Right renal cortex interstitium (tissue), 3 donors: ENCODE data around the gene FHDC1. TPM values are rescaled to one million over a fixed set of nuclear protein-coding genes. Genes with fewer than 3 reads are reported as not detected.

Source experiments
- DNase-seq, 3 donors: peaks; one replicate each; pipeline ENCODE4 v3.0.0-alpha.2; 2013; ENCODE audit warnings: low read depth in 3 of 3, low spot score in 2 of 3
- polyA plus RNA-seq, 3 donors: library from polyadenylated mRNA; unstranded; fragments of 120-200 nt; gene quantifications; one replicate each; pipeline ENCODE4 v1.2.1, GENCODE V29; 2013; ENCODE audit not compliant: insufficient read length in 3 of 3

The FHDC1 gene
- polyA plus RNA-seq, 3 donors = 3.6 to 4.0 (median 4.0) TPM

DNA sequence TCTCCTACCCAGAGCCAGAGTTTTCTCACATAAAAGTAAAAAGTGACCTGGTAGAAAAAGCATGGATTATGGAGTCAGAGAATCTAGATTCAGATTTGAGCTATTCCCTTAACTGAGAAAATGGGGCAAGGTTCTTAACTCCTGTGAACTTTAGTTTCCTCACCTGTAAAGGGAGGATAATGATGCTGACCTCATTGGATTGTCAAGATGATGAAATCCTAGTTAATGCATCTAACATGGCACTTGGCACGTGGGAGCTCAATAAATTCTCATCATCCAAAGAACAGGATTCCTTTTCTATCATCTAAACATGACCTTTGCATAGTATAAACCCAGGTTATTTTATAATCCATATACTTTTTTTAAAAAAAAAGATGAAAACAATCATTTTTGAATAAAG lies 18.6 kb downstream of the FHDC1 start:
- no peak for DNase-seq

DNA sequence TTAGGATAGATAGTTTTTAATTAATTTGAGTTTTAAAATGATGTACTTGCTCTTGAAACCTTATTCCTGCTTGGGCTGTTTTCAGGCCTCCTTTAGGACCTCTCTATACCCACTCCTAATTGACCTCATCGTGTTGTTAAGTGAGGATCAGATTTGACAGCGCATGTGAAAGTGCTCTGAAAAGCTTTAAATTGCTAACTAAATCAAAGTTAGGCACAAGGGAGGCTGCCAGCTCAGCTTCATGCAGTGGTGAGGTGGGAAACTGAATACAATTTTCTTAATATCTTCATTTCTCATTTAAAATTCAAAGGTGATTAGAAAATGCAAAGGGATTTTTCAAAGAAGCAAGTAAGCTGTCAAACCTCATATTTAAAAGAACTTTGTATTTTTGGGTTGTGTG lies 20.0 kb downstream of the FHDC1 start:
- DNase-seq = no peak

DNA sequence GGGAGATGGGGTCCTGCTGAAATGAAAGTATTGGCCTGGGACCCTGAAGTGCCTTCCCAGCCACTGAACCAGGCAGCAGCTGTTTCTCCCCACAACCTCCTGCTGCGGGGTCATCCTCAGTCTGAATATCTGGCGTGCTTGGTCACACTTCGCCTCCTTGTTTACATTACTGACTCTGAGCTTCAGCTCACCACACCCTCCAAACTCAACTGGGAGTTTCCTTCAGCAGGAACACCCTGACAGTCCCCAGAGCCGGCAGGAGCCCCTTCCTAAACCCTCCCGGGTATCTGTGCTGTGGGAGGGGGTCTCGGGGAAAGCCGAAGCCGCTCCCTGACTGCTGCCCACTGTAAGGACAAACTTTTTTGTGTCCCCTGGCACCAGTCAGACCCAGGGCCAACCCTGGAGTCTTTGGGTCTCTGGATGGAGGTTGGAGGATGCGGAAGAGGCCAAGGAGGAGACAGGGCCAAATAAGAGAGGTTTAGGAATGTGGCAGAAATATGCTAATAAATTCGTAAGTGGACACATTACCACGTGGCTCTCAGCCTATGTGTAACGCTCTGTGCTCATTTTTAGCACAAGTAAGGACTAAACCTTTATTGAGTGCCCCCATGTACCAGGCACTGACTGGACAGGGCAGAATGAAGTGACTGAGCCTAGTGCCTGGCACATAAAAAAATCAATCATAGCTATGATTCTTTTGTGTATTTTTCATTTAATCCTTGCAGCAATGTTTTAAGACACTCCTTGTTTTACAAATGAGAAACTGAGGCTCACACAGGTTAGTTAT lies 20.7 kb downstream of the FHDC1 start:
- no peak for DNase-seq

DNA sequence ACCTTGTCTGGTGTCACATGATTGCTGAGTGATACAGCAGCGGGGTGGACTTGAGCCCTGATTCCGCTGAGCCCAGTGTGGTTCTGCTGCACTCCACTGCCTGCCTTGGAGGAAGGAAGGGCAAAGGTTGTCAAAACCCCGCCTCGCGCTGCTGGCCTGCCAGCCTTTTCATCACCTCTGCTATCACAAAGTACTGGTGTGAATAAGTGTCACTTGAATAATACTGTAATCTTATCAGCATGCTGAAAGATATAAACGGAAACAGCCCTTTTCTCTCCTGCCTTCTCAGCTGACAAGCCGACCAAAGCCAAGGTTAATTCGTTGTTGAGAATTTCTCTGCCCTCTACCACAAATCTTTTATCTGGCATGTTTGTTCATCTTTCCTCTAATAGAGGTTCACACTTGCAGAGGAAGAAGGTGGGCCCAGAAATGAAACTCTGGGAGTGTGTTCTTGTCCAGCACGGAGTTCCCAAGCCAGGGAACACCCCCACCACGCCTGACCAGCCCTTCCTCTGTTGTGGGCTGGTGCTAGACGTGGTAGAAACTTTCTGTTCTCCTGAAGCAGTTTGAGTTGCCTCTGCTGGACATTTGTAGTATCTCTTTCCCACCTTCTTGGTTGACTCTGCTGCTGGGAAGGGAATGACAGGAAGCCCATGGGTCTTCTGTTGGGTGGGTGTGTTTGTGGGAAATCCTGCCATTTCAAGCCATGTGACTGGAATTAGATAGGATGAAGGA lies 21.5 kb downstream of the FHDC1 start:
- DNase-seq = no peak

DNA sequence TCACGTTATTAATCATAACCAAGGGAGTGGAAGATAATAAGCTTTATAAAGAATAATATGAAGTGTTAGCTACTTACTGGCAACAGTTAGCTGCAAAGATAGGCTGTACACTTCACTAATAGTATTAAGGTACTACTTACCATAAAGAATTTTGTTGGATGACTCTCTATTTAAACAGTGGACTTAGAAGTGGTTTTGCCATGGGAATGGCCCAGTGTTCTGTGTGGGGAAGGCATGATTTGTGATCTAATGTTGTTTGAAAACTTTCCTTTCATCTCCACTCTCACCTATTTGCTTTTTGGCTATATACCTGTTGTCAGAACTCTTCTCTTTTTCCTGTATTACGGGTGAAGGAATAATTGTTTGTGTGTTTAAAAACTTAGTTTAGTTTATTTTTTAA lies 23.0 kb downstream of the FHDC1 start:
- no peak for DNase-seq

DNA sequence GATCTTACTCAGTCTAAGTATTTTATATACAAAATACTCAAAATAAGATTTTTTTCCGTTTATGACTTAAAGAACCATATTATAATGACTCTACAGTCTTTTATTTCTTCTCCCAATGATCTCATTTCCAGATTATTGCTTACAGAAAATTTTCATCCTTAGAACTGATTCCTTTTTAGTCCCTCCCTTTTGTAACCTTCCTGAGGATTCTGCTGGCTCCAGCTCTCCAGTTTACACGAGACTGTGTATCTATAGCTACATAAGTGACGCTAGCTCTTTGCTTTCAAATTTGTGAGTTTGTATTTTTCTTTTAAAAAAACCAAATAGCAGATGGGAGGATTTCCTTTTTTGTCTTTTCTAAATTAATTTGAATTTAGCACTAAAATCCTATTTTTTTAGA lies 24.0 kb downstream of the FHDC1 start:
- no peak for DNase-seq

DNA sequence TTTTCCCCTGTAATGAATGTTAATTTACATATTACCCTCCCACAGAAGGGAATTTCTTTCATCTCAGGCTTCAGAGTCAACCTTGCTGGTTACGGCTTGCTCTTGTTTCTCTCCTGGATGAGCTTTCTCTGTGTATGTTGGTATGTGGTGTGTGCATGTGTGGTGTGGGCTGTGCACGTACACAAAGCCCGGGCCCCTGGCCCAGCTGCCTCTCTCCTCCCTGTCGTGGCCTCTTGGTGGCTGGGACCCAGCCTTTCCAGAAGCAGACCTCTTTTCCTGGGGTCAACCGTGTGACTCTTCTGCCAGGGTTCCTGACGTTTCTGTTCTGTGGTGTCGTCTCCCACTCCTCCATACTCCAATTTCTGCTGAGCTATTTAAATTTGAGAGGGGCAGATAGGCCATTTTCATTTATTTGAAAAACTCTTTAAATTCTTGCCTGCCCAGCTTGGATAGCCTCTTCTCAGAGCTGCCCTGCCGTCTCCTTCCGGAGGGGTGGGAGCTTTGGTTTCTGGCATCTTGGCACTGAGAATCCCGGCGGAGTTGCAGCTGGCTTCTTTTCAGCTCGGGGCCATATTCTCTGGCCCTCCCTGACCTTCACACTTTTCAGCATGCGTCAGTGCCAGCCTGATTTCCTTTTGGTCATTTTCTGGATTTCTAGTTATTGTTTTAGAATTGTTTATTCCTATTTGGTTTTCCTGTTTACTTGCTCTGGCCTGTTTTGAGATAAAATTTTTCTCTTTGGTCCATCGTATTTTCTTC lies 25.1 kb downstream of the FHDC1 start:
- no peak for DNase-seq

DNA sequence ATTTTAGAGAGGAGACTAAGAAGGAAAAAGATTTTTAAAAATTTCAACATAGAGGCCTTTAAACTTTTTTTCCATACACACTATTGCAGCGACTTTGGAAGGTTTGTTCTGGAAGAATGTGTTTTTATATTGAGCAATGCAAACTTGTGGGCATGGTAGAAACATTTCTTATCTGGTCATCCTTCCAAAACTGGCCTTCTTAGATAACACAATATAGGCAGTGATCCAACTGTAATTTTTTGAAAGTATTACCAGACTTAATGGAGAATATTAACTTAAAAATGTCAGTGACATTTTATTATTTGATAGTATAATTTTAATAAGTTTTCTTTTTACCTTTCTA lies 25.6 kb downstream of the FHDC1 start:
- no peak for DNase-seq

DNA sequence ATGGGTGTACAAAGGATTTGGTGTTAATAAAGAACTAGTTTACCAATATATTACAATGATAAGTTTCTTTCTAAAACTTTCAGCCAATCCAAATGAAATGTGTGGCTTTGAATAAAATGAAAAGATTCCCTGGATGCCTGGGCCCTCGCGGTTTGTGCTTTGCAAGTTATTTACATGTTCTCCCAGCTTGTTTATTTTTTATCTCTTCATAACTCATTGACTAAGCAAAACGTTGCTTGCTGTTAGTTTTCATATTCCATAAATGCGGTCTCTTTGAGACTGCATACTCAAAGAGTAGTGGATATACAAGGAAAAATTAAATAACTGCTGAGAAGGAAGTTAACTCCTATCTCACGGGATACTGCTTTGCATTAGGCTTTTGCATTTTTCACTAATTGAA lies 26.0 kb downstream of the FHDC1 start:
- no peak for DNase-seq

DNA sequence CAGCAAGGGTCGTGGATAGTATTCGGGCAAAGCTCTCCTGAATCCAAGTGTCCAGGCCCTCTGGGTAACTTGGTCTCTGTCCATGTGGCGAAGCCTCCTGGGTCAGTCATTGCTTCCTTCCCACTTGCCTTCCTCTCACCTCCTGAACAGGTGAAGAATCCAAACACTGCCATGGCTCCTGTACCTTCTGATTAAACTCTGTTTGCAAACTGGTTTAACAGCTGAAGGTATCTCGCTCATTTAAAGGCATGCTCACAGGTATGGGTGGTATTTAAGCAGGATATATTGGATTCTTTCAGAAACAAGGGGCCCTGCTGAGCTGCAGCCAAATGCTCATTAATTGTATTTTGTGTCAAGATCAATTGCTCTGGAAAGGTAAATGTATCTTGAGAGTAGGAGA lies 28.2 kb downstream of the FHDC1 start:
- no peak for DNase-seq

DNA sequence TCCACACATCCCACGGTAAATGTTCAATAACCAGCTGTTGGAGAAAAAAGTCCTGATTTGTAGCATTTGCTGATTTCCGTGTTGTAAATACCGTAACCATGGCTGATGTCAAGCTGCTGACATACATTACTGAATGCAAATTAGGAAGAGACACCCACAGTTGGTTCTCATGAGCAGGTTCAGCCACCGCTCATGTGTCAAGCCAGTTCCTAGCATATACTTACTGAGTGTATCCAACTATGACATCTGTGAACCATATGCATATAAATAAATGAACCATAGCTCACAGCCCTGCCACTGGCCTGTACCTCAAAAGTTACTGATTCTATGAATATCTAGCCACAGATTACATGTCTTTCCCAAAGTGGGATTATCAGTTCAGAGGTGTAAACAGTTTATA lies 29.5 kb downstream of the FHDC1 start:
- DNase-seq = no peak

DNA sequence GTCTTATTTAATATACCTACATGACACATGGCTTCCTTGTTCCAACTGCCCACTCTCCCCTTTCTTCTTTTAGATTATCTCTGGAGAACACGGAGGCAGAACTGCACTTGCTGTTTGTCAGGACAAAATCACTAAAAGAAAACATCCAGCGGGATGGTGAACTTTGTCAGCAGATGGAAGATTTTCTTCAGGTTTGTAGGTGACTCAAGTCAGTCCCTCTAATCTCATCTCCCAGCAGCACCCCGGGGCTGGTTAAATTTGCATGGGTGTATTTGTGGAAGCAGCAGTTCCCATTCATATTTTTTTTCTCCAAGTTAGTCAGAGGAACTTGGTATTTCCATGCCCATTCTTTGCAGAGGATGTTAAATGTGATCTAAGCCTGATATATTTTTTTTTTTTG lies 31.8 kb downstream of the FHDC1 start:
- DNase-seq = no peak

DNA sequence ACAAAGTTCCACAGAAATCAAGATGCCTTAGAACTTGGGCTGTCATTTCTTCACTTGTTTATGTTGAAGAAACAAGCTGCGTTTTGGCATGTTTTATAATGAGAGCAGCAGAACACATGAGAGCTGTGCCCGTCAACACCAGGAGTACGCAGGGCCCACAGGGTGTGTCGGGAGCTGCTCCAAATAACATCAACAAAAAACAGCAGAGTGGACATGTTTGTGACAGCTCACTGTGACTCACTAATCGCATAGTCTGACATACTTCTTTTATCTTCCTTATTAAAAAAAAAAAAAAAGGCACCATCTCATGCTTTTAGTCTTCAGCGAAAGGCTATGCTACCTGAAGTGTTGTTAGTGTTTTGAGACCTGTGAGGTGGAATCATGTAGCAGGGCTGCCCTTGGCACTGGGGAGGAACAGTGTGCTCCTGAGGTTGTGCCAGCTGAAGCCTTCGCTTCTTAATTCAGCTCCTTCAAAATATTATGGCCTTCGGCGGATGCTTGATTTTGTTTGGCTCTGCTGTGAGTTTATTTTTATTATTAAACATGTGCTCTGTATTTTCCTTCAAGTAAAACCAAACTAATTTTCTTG lies 32.8 kb downstream of the FHDC1 start:
- DNase-seq = no peak

DNA sequence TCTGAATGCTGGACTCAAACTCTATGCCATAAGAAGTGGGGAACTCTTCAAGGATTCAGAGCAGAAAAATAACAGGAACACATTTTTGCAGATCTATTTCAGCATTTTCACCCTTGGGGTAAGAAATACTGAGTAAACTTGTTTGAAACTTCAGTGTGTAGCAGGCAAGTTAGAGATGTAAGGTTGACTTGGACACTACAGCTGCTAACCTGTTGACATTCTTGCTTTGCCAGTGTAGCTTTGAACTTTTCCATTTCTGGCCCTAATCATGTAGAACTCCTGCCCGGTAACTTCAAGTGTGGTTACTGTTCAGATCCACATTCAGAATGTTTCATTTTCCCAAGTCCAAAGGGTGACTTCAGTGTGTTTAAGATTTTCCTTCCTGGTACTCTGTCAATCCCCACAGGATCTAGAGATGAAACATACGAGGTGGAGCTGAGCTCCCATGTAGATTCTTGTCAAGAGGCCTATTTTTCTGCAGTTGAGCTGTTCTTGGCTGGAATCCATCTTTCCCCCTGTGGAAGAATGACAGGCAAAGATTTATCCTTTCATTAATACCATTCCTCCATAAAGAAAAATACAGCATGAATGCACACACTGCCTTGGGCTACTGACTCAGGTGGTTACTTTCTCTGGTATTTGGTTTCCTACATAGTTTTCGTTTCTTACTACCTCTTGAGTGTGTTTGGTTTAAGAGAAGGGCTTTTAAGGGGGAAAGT lies 34.1 kb downstream of the FHDC1 start:
- no peak for DNase-seq

DNA sequence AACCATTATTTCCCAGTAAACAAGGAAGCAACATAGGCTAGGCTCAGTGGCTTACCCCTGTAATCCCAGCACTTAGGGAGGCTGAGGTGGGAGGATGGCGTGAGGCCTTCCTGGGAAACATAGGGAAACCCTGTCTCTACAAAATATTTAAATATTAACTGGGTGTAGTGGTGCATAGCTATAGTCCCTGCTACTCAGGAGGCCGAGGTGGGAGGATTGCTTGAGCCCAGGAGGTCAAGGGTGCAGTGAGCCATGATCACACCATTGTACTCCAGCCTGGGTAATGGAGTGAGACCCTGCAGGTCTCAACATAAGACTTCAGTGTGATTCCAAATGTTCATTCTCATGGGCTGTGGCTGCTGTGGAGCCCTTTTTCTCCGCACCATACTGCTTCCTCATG lies 34.9 kb downstream of the FHDC1 start:
- DNase-seq = no peak

DNA sequence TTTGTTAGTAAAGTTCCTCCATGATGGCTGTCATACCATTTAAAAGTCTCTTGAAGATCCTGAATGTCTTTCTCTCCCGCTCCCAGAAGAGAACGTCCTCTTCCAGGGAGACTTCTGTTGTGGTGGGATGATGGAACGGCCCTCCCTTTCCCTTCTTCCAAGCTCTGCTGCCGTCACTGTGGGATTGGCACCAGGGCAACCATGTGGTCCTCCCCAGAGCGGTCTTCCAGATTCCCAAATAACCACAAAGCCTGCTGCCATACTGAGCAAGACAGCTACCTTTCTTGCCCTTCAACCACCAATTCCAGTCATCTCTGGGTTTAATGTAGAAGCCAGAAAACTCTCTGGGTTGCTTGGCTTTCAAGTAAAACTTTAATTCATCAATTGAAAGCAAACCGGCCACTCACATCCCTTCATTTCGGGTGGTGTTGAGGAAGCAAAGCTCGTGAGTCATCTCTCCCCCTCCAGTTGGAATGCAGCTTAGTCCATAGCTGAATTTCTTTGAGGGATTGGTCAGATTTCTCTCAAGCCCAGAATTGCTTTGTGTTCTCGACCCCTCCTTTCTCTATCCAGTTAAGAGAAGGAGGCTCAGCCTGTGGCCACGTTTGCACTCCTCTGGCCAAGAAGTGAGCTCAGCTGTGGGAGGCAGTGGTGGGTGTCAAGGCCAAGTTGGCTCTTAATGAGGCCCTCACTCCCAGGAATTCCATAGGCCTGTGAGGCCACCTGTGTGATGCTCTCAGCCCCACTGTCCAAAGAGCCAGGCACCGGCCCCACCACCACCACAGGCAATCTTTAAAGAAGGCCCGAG lies 36.9 kb downstream of the FHDC1 start:
- no peak for DNase-seq

DNA sequence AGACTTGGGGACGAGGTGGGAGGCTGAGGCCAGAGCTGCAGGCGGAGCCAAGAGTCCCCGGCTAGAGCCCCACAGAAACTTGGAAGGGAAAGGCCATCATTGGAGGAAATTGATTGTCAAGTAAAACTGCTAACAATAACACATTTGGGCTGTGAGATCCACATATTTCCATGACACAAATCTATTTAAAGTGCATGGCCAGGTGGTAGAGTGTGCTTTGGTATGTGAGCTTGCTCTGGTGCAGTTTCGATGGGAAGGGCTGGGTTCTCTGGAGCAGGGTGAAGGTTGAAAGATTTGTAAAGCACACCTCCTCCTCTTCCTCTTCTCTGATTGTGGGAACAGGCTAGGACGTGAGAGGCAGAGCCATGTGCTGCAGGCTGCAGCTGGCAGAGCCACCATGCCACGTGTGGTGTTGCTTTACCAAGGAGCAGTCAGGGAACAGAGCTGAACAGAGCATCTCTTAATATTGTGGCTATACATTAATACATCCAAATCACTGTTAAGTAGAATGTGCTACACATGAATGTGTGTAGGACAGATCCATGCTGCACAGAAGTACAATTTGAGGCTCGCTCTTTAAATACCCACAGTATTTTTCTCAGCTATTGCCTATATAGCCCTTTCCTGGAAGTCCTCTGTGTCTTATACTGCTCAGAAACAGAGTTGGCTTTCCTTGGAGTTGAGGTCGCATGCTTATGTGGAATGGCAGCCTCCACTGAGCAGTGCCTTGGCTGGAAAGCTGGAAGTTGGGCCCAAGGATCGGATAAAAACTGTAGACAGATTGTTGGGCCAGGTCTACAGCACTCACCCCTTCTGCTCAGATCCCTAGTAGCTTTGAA lies 37.7 kb downstream of the FHDC1 start:
- no peak for DNase-seq

DNA sequence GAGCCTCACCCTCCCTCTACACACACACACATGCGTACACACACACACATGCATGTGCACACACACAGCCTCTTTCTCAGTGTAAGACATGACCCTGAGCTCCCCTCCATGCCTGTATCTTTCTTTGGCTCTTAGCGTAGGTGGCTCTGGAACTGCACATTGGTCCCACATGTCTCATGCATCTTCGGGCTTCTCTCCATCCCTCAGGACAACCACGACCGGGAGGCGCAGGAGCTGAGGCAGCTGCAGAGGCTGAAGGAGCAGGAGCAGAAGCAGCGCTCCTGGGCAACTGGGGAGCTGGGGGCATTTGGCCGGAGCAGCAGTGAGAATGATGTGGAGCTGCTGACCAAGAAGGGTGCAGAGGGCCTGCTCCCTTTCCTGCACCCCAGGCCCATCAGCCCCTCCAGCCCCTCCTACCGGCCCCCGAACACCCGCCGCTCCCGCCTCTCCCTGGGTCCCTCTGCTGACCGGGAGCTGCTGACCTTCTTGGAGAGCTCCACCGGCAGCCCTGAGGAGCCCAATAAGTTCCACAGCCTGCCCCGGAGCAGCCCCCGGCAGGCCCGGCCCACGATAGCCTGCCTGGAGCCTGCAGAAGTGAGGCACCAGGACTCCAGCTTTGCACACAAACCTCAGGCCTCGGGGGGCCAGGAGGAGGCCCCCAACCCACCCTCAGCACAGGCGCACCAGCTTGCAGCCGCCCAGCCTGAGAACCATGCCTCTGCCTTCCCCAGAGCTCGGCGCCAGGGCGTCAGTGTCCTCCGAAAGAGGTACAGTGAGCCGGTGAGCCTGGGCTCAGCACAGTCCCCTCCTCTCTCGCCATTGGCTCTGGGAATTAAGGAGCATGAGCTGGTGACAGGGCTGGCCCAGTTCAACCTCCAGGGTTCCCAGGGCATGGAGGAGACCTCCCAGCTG lies 38.6 kb downstream of the FHDC1 start:
- DNase-seq = no peak
